WTC11 (cell line): Measurements from ENCODE around the gene HMMR. TPM values are rescaled to one million over a fixed set of nuclear protein-coding genes. Genes with fewer than 3 reads are reported as not detected.
A peak's percentile ranks its signal among the peaks of the same experiment; 100 is the strongest.

Source experiments
- CREM ChIP-seq: sonication (generic); formaldehyde crosslinking; IDR thresholded peaks from 2 replicates; pipeline ENCODE4 v1.8.1; 2022; ENCODE audit warnings: mild to moderate bottlenecking, missing genetic modification reagents, moderate library complexity
- FOXJ3 ChIP-seq: sonication (generic); formaldehyde crosslinking; IDR thresholded peaks from 2 replicates; pipeline ENCODE4 v1.9.0; 2021; ENCODE audit warnings: missing genetic modification reagents, mild to moderate bottlenecking, borderline replicate concordance
- FOXK1 ChIP-seq: sonication (generic); formaldehyde crosslinking; IDR thresholded peaks from 2 replicates; pipeline ENCODE4 v1.8.0; 2022; ENCODE audit warnings: mild to moderate bottlenecking, moderate library complexity, missing genetic modification reagents
- GTF2I ChIP-seq: fragments of 250-450 bp; sonication (Bioruptor Pico); conservative IDR thresholded peaks from 2 replicates; pipeline ENCODE4 v1.4.0; 2021; ENCODE audit warnings: mild to moderate bottlenecking
- JAZF1 ChIP-seq: fragments of 250-450 bp; sonication (Bioruptor Pico); IDR thresholded peaks from 2 replicates; pipeline ENCODE4 v1.9.0; 2021; ENCODE audit warnings: moderate library complexity, mild to moderate bottlenecking, inconsistent platforms
- KAT7 ChIP-seq: sonication (generic); formaldehyde crosslinking; IDR thresholded peaks from 2 replicates; pipeline ENCODE4 v1.8.1; 2023; ENCODE audit warnings: missing genetic modification reagents, mild to moderate bottlenecking, borderline replicate concordance
- MYBL2 ChIP-seq: sonication (generic); formaldehyde crosslinking; IDR thresholded peaks from 2 replicates; pipeline ENCODE4 v1.8.1; 2023; ENCODE audit warnings: mild to moderate bottlenecking, moderate library complexity, missing genetic modification reagents
- NR1H2 ChIP-seq: sonication (generic); formaldehyde crosslinking; IDR thresholded peaks from 2 replicates; pipeline ENCODE4 v1.9.0; 2021; ENCODE audit warnings: mild to moderate bottlenecking, moderate library complexity, missing genetic modification reagents
- NR2C2 ChIP-seq: sonication (generic); formaldehyde crosslinking; IDR thresholded peaks from 2 replicates; pipeline ENCODE4 v1.8.0; 2022; ENCODE audit warnings: mild to moderate bottlenecking, missing genetic modification reagents
- OVOL2 ChIP-seq: fragments of 250-450 bp; sonication (Bioruptor Pico); IDR thresholded peaks from 2 replicates; pipeline ENCODE4 v1.9.0; 2021; ENCODE audit warnings: mild to moderate bottlenecking, borderline replicate concordance
- PRRX2 ChIP-seq: fragments of 250-450 bp; sonication (Bioruptor Pico); IDR thresholded peaks from 2 replicates; pipeline ENCODE4 v1.8.0; 2021; ENCODE audit warnings: mild to moderate bottlenecking
- RORB ChIP-seq: fragments of 250-450 bp; sonication (Bioruptor Pico); IDR thresholded peaks from 2 replicates; pipeline ENCODE4 v1.9.0; 2021; ENCODE audit warnings: mild to moderate bottlenecking
- SP1 ChIP-seq: sonication (generic); formaldehyde crosslinking; conservative IDR thresholded peaks from 2 replicates; pipeline ENCODE4 v1.8.1; 2022; ENCODE audit warnings: missing genetic modification reagents
- TP53 ChIP-seq: sonication (generic); formaldehyde crosslinking; IDR thresholded peaks from 2 replicates; pipeline ENCODE4 v1.8.1; 2023; ENCODE audit warnings: mild to moderate bottlenecking, missing genetic modification reagents
- ZNF121 ChIP-seq: sonication (generic); formaldehyde crosslinking; IDR thresholded peaks from 2 replicates; pipeline ENCODE4 v1.8.0; 2023; ENCODE audit warnings: missing genetic modification reagents
- ZNF671 ChIP-seq: fragments of 250-450 bp; sonication (Bioruptor Pico); IDR thresholded peaks from 2 replicates; pipeline ENCODE4 v1.8.0; 2021; ENCODE audit warnings: mild to moderate bottlenecking
- total RNA-seq: library from RNA; stranded (reverse); gene quantifications from 3 replicates; pipeline ENCODE4 v1.2.3, GENCODE V29; 2021
- TF ChIP-seq, protein P1 (sequence below): sonication (generic); formaldehyde crosslinking; IDR thresholded peaks from 2 replicates; pipeline ENCODE4 v1.8.0; 2023; ENCODE audit warnings: missing genetic modification reagents, mild to moderate bottlenecking, borderline replicate concordance
- TF ChIP-seq, protein P2 (sequence below): fragments of 200-600 bp; IDR thresholded peaks from 2 replicates; pipeline ENCODE4 v1.8.0; 2022; ENCODE audit warnings: antibody characterized with exemption
- TF ChIP-seq, protein P3 (sequence below): fragments of 250-450 bp; sonication (Bioruptor Pico); conservative IDR thresholded peaks from 2 replicates; pipeline ENCODE4 v1.9.0; 2021; ENCODE audit warnings: mild to moderate bottlenecking
- TF ChIP-seq, protein P4 (sequence below): sonication (generic); formaldehyde crosslinking; conservative IDR thresholded peaks from 2 replicates; pipeline ENCODE4 v1.8.1; 2023; ENCODE audit warnings: mild to moderate bottlenecking, low read depth, missing genetic modification reagents, moderate library complexity
- TF ChIP-seq, protein P5 (sequence below): sonication (generic); formaldehyde crosslinking; IDR thresholded peaks from 2 replicates; pipeline ENCODE4 v1.8.0; 2022; ENCODE audit warnings: missing genetic modification reagents
- TF ChIP-seq, protein P6 (sequence below): sonication (generic); formaldehyde crosslinking; IDR thresholded peaks from 2 replicates; pipeline ENCODE4 v1.8.0; 2022; ENCODE audit warnings: mild to moderate bottlenecking, missing genetic modification reagents
- TF ChIP-seq, protein P7 (sequence below): sonication (generic); formaldehyde crosslinking; IDR thresholded peaks from 2 replicates; pipeline ENCODE4 v1.8.1; 2022; ENCODE audit warnings: low read depth, missing genetic modification reagents, borderline replicate concordance

Gene HMMR
- total RNA-seq, 1 experiment from 2014 or later: 78.5 TPM

DNA sequence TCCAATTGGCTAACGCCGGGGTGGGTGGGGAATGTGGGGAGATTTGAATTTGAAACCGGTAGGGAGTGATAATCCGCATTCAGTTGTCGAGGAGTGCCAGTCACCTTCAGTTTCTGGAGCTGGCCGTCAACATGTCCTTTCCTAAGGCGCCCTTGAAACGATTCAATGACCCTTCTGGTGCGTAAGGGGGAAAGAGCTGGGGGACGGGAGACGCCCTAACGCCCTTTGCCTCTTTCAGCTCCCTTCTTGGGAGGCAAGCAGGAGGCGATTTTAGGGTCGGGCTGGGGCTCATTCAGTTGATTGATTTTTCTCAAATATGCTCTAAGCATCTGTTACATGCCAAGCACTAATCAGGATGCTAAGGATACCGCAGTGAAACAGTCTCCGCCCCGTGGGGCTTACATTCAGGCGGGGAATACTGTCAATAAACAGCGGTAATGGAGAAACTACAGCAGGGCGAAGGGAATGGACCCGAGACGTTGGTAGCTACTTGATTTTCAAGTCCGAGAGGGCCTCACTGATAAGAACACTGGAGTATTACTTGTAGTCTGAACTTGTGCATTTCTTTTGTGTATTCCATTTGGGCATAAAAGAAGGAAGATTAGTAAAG lies at the start of gene HMMR (continued):
- TF ChIP-seq, protein P1, sequence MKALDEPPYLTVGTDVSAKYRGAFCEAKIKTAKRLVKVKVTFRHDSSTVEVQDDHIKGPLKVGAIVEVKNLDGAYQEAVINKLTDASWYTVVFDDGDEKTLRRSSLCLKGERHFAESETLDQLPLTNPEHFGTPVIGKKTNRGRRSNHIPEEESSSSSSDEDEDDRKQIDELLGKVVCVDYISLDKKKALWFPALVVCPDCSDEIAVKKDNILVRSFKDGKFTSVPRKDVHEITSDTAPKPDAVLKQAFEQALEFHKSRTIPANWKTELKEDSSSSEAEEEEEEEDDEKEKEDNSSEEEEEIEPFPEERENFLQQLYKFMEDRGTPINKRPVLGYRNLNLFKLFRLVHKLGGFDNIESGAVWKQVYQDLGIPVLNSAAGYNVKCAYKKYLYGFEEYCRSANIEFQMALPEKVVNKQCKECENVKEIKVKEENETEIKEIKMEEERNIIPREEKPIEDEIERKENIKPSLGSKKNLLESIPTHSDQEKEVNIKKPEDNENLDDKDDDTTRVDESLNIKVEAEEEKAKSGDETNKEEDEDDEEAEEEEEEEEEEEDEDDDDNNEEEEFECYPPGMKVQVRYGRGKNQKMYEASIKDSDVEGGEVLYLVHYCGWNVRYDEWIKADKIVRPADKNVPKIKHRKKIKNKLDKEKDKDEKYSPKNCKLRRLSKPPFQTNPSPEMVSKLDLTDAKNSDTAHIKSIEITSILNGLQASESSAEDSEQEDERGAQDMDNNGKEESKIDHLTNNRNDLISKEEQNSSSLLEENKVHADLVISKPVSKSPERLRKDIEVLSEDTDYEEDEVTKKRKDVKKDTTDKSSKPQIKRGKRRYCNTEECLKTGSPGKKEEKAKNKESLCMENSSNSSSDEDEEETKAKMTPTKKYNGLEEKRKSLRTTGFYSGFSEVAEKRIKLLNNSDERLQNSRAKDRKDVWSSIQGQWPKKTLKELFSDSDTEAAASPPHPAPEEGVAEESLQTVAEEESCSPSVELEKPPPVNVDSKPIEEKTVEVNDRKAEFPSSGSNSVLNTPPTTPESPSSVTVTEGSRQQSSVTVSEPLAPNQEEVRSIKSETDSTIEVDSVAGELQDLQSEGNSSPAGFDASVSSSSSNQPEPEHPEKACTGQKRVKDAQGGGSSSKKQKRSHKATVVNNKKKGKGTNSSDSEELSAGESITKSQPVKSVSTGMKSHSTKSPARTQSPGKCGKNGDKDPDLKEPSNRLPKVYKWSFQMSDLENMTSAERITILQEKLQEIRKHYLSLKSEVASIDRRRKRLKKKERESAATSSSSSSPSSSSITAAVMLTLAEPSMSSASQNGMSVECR (CRISPR knock-in tag): no peak
- TF ChIP-seq, protein P2, sequence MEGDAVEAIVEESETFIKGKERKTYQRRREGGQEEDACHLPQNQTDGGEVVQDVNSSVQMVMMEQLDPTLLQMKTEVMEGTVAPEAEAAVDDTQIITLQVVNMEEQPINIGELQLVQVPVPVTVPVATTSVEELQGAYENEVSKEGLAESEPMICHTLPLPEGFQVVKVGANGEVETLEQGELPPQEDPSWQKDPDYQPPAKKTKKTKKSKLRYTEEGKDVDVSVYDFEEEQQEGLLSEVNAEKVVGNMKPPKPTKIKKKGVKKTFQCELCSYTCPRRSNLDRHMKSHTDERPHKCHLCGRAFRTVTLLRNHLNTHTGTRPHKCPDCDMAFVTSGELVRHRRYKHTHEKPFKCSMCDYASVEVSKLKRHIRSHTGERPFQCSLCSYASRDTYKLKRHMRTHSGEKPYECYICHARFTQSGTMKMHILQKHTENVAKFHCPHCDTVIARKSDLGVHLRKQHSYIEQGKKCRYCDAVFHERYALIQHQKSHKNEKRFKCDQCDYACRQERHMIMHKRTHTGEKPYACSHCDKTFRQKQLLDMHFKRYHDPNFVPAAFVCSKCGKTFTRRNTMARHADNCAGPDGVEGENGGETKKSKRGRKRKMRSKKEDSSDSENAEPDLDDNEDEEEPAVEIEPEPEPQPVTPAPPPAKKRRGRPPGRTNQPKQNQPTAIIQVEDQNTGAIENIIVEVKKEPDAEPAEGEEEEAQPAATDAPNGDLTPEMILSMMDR: no peak
- TF ChIP-seq TP53 (CRISPR knock-in tag) (no peak), ZNF671 (CRISPR knock-in tag) (no peak), KAT7 (CRISPR knock-in tag) (no peak), OVOL2 (CRISPR knock-in tag) (no peak), FOXK1 (CRISPR knock-in tag) (0 out of 2 replicates have a peak, but pooled peaks have one; percentile 39), PRRX2 (no peak), GTF2I (no peak), FOXJ3 (CRISPR knock-in tag) (no peak), JAZF1 (no peak), SP1 (CRISPR knock-in tag) (no peak), CREM (0 out of 2 replicates have a peak, but pooled peaks have one; percentile 5), ZNF121 (CRISPR knock-in tag) (no peak), NR2C2 (CRISPR knock-in tag) (no peak), MYBL2 (CRISPR knock-in tag) (peak; percentile 96), RORB (CRISPR knock-in tag) (no peak), NR1H2 (CRISPR knock-in tag) (no peak)
- TF ChIP-seq, protein P3, sequence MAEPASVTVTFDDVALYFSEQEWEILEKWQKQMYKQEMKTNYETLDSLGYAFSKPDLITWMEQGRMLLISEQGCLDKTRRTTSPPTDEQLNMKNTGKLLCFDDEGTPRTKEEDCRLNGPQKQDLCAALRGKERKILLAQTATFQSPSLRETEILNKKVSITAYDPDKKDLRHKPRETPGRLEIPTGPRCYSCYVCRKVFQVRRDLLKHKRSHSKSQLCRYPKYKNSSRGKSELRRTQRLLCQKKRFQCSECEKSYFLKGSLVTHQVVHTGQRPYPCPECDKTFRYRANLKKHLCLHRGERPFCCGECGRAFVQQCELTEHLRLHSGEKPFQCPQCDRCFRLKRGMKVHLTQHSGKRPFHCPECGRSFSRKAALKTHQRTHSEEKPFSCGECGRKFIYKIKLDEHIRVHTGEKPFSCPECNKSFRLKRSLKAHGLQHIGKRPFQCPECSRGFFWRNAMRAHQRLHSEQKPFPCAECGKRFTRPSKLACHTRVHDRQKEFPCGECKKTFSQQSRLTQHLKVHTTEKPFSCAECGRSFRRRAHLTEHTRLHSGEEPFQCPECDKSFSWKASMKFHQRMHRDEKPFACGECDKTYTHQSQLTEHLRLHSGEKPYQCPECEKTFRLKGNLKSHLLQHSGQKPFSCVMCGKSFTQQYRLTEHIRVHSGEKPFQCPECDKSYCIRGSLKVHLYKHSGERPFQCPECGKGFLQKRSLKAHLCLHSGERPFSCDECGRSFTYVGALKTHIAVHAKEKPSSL: no peak
- TF ChIP-seq, protein P4, sequence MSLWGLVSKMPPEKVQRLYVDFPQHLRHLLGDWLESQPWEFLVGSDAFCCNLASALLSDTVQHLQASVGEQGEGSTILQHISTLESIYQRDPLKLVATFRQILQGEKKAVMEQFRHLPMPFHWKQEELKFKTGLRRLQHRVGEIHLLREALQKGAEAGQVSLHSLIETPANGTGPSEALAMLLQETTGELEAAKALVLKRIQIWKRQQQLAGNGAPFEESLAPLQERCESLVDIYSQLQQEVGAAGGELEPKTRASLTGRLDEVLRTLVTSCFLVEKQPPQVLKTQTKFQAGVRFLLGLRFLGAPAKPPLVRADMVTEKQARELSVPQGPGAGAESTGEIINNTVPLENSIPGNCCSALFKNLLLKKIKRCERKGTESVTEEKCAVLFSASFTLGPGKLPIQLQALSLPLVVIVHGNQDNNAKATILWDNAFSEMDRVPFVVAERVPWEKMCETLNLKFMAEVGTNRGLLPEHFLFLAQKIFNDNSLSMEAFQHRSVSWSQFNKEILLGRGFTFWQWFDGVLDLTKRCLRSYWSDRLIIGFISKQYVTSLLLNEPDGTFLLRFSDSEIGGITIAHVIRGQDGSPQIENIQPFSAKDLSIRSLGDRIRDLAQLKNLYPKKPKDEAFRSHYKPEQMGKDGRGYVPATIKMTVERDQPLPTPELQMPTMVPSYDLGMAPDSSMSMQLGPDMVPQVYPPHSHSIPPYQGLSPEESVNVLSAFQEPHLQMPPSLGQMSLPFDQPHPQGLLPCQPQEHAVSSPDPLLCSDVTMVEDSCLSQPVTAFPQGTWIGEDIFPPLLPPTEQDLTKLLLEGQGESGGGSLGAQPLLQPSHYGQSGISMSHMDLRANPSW (CRISPR knock-in tag): no peak
- TF ChIP-seq, protein P5, sequence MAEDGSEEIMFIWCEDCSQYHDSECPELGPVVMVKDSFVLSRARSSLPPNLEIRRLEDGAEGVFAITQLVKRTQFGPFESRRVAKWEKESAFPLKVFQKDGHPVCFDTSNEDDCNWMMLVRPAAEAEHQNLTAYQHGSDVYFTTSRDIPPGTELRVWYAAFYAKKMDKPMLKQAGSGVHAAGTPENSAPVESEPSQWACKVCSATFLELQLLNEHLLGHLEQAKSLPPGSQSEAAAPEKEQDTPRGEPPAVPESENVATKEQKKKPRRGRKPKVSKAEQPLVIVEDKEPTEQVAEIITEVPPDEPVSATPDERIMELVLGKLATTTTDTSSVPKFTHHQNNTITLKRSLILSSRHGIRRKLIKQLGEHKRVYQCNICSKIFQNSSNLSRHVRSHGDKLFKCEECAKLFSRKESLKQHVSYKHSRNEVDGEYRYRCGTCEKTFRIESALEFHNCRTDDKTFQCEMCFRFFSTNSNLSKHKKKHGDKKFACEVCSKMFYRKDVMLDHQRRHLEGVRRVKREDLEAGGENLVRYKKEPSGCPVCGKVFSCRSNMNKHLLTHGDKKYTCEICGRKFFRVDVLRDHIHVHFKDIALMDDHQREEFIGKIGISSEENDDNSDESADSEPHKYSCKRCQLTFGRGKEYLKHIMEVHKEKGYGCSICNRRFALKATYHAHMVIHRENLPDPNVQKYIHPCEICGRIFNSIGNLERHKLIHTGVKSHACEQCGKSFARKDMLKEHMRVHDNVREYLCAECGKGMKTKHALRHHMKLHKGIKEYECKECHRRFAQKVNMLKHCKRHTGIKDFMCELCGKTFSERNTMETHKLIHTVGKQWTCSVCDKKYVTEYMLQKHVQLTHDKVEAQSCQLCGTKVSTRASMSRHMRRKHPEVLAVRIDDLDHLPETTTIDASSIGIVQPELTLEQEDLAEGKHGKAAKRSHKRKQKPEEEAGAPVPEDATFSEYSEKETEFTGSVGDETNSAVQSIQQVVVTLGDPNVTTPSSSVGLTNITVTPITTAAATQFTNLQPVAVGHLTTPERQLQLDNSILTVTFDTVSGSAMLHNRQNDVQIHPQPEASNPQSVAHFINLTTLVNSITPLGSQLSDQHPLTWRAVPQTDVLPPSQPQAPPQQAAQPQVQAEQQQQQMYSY: no peak
- TF ChIP-seq, protein P6, sequence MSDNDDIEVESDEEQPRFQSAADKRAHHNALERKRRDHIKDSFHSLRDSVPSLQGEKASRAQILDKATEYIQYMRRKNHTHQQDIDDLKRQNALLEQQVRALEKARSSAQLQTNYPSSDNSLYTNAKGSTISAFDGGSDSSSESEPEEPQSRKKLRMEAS (CRISPR knock-in tag): no peak
- TF ChIP-seq, protein P7, sequence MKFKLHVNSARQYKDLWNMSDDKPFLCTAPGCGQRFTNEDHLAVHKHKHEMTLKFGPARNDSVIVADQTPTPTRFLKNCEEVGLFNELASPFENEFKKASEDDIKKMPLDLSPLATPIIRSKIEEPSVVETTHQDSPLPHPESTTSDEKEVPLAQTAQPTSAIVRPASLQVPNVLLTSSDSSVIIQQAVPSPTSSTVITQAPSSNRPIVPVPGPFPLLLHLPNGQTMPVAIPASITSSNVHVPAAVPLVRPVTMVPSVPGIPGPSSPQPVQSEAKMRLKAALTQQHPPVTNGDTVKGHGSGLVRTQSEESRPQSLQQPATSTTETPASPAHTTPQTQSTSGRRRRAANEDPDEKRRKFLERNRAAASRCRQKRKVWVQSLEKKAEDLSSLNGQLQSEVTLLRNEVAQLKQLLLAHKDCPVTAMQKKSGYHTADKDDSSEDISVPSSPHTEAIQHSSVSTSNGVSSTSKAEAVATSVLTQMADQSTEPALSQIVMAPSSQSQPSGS (CRISPR knock-in tag): no peak
